ENCODE results near the gene GARNL3.

GARNL3 gene

DNA sequence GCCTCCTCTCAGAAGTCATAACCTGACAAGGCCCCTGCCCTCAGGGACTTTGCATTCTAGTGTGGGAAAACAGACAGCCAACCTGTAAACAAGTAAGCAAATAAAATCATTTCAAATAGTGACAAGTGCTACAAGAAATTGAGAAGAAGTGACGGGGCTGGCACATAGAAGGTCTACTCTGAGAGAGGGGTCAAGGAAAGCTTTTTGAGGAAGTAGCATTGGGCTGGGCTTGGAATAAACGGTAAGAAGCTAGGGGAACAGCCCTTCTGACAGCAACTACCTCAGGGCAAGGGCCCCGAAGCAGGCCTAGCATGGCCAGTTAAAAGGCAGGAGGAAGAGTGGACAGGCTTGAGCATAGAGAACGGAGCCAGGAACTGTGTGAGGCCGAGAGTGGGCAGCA lies 127.6 kb downstream of the GARNL3 start:
- TF ChIP-seq, protein P1, sequence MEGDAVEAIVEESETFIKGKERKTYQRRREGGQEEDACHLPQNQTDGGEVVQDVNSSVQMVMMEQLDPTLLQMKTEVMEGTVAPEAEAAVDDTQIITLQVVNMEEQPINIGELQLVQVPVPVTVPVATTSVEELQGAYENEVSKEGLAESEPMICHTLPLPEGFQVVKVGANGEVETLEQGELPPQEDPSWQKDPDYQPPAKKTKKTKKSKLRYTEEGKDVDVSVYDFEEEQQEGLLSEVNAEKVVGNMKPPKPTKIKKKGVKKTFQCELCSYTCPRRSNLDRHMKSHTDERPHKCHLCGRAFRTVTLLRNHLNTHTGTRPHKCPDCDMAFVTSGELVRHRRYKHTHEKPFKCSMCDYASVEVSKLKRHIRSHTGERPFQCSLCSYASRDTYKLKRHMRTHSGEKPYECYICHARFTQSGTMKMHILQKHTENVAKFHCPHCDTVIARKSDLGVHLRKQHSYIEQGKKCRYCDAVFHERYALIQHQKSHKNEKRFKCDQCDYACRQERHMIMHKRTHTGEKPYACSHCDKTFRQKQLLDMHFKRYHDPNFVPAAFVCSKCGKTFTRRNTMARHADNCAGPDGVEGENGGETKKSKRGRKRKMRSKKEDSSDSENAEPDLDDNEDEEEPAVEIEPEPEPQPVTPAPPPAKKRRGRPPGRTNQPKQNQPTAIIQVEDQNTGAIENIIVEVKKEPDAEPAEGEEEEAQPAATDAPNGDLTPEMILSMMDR (IDR thresholded peaks at IDR 0.05; ENCODE audit: control extremely low read depth, extremely low read depth, low read depth, missing control alignments), result no peak
- ChIA-PET POLR2A (no interaction called here), CTCF (interaction anchor here (1.6 kb wide), 1 partner anchor 15 kb away, joined by 3 read pairs; no protein-coding TSS in a partner anchor)
- no peak for DNase-seq (ENCODE audit: extremely low spot score)

DNA sequence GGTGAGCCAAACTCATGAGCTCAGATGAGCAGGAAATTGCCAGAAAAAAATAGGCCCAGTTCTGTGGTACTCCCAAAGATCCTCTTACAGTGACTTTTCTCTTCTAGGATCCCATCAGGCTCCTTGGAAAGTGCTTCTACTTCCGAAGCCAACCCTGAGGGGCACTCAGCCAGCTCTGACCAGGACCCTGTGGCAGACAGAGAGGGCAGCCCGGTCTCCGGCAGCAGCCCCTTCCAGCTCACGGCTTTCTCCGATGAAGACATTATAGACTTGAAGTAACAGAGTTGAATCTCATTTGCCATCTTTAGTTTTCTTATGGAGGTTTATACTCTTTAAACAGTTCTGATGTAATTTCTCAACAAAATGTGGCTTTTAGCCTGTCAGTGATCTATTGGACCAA lies 128.4 kb downstream of the GARNL3 start:
- ChIA-PET POLR2A (no interaction called here), CTCF (interaction anchor here (1.4 to 1.6 kb wide), 2 partner anchors 14 to 96 kb away, joined by 3 read pairs; no protein-coding TSS in a partner anchor)
- TF ChIP-seq, protein P1 (IDR thresholded peaks at IDR 0.05; ENCODE audit: control extremely low read depth, extremely low read depth, low read depth, missing control alignments), result no peak
- no peak for DNase-seq (ENCODE audit: extremely low spot score)

DNA sequence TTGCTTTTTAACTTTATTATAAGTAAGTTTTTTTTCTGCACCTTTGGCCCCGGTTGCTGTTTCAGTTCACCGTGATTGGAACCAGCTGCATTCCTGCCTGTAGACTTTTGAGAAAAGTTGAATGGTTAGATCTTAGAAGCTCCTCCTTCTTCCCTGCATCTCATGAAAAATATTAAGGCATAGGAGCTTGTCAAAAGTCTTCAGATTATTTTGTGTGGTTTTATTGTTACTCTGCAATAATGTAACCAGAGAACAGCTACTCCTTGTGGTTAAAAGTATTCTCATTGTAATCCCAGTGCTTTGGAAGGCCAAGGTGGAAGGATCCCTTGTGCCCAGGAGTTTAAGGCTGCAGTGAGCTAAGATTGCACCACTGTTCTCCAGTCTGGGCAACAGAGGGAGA lies 129.1 kb downstream of the GARNL3 start:
- ChIA-PET POLR2A (no interaction called here), CTCF (interaction anchor here (1.4 kb wide), 1 partner anchor 97 kb away, joined by 3 read pairs; no protein-coding TSS in a partner anchor)
- TF ChIP-seq, protein P1 (IDR thresholded peaks at IDR 0.05; ENCODE audit: control extremely low read depth, extremely low read depth, low read depth, missing control alignments), result no peak
- no peak for DNase-seq (ENCODE audit: extremely low spot score)

DNA sequence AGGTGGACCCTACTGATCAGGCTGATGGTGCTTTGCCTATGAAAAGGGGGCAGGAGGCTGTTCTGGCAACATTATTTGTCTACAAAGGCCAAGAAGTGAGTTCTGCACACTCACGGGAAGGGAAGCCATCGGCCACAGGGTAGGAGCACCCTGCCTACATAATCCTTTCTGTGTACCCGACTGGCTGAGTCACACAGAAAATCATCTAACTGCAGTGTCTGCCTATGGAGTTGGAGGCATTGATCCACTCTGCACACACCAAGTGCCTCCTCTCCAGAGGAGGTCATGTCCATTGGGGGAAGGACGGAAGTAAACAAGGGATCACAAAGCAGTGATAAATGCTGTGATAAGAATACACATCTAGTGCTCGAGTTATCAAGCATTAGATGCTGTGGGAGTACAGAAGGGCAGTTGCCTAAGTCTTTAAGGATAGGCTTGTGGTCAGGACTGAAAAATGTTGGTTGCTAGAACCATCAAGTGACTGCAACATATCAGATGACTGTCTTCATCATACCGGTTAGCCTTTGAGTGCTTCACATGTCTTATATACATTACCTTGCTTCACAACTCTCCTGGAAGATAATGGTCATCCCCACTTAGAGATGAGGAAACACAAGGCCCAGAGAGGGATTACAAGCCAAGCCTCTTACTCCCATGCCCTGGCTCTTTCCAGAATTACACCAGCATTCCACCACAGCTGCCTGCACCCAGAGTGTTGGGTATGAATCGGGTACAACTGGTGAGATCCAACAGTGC lies 131.1 kb downstream of the GARNL3 start:
- no peak for DNase-seq (ENCODE audit: extremely low spot score)
- TF ChIP-seq, protein P1 (IDR thresholded peaks at IDR 0.05; ENCODE audit: control extremely low read depth, extremely low read depth, low read depth, missing control alignments), result no peak
- POLR2A ChIA-PET, result interaction anchor here (1.2 kb wide), 1 partner anchor 151 kb away, joined by 3 read pairs; no protein-coding TSS in a partner anchor
- CTCF ChIA-PET, result interaction anchor here (1.2 to 2.2 kb wide), 2 partner anchors 7 to 171 kb away, joined by 3 to 12 read pairs; no protein-coding TSS in a partner anchor

DNA sequence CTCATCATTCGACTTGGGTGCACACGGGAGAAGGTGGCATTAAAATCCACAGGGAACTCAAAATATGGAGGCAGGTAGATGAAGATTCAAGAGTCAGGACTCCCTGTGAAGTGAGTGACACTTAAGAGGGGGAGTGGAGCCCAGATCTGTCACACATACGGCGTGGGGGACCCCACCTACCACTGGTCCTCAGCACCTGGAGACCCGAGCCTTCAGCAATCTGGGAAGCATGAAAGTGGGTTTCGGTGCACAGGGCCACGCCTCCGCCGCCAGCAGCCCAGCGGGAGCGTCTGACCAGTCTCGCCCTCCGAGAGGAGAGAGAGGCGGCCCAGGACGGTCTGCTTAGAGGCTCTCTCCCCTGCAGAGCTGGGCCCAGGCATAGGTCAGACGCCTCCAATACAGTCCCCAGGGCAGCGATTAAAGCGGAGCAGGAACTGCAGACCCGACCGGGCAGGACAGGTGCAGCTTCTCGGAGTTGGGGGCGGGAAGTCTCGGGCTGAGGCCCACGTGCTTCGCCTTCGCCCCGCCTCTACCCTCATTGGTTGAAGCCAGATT lies 131.8 kb downstream of the GARNL3 start:
- ChIA-PET CTCF (interaction anchor here (0.8 to 2.2 kb wide), 12 partner anchors 8 to 459 kb away, joined by 3 to 12 read pairs (median 3); no protein-coding TSS in a partner anchor), POLR2A (interaction anchor here (0.7 to 1.6 kb wide), 7 partner anchors 28 to 221 kb away, joined by 3 to 22 read pairs (median 3); partner anchors contain the start of genes LRSAM1, RPL12 and ZNF79)
- no peak for DNase-seq (ENCODE audit: extremely low spot score)
- TF ChIP-seq, protein P1 (IDR thresholded peaks at IDR 0.05; ENCODE audit: control extremely low read depth, extremely low read depth, low read depth, missing control alignments), result no peak

DNA sequence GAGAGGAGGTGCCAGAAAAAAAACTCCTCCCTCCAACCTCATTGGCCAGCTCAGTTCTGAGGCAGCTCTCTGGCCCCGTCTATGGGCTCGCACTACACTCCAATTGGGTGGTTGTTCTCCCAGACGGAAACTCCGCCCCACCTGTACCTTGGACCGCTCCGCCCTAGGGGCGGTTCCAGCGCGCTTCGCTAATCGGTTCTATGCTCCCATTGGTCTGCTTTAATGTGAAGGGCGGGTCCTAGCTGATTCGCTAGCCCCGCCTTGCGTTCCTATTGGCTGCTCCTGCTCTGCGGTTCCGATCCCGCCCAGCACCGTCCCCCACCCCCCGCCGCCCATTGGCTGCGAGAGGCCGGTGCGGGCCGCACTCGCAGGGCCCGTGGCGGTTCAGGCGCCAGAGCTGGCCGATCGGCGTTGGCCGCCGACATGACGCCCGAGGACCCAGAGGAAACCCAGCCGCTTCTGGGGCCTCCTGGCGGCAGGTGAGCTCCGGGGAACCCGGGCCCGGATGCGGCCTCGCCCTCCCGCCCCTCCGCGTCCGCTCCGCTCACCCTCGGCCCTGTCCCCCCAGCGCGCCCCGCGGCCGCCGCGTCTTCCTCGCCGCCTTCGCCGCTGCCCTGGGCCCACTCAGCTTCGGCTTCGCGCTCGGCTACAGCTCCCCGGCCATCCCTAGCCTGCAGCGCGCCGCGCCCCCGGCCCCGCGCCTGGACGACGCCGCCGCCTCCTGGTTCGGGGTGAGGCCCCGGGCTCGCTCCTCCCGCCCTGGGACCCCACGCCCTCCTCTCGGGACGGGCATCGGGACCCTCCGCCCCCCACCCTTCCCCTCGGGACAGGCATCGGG lies 132.5 kb downstream of the GARNL3 start, which contains the start of gene SLC2A8:
Gene SLC2A8 (plus strand): TSS at position 362 of the 838 bp plus-strand sequence. CDS start 62 bp downstream, at position 424.
- TF ChIP-seq, protein P1 (IDR thresholded peaks at IDR 0.05; ENCODE audit: control extremely low read depth, extremely low read depth, low read depth, missing control alignments), result no peak
- POLR2A ChIA-PET, result interaction anchor here (0.7 to 1.6 kb wide), 7 partner anchors 27 to 221 kb away, joined by 3 to 22 read pairs (median 3); partner anchors contain the start of genes LRSAM1, RPL12 and ZNF79
- CTCF ChIA-PET, result interaction anchor here (0.8 to 2.2 kb wide), 13 partner anchors 9 to 460 kb away, joined by 3 to 12 read pairs (median 3); no protein-coding TSS in a partner anchor
- peak; percentile 97 for DNase-seq (ENCODE audit: extremely low spot score)

Data from GM10248 (cell line).